Kidney epithelial cell (primary cell): ENCODE results near the gene CRYBA4. TPM values are rescaled to one million over a fixed set of nuclear protein-coding genes. Genes with fewer than 3 reads are reported as not detected.
"Not testable (repeated sequence)": the region's sequence is repeated elsewhere in the genome, so short reads cannot be mapped to it uniquely, and the experiment has no call there.

ENCODE experiments used
- DNase-seq: peaks from one replicate; pipeline ENCODE4 v3.0.0-alpha.2; 2010; ENCODE audit warnings: low read depth
- H3K27me3 ChIP-seq: 2 replicates; pipeline ENCODE4 v1.6.0; 2011; ENCODE audit warnings: low read length; ENCODE audit not compliant: control insufficient read depth, insufficient read depth
- H3K36me3 ChIP-seq: 2 replicates; pipeline ENCODE4 v1.5.1; 2011; ENCODE audit warnings: low read length; ENCODE audit not compliant: control insufficient read depth, insufficient read depth
- H3K4me3 ChIP-seq: 2 replicates; pipeline ENCODE4 v1.5.1; 2011; ENCODE audit warnings: low read depth, mild to moderate bottlenecking, control low read depth, low read length
- CTCF ChIP-seq: IDR thresholded peaks from 2 replicates; pipeline ENCODE4 v1.5.1; 2011; ENCODE audit warnings: mild to moderate bottlenecking, moderate library complexity, low read length, control low read depth, inconsistent platforms; ENCODE audit not compliant: insufficient read depth, poor library complexity, severe bottlenecking
- total RNA-seq: library from RNA; depleted of rRNA; stranded (reverse); fragments of >200 nt; gene quantifications from 2 replicates; pipeline ENCODE4 v1.2.3, GENCODE V29; 2015

Gene CRYBA4
- total RNA-seq, 1 donor from 2014 or later, result not detected

- no peak overlapping the region for H3K4me3 ChIP-seq
- H3K36me3 ChIP-seq, result no peaks in the 10 kb centered on the region
- no peak for TF ChIP-seq CTCF
- peaks cover 32% of the 10 kb centered on the region for H3K27me3 ChIP-seq
- no peak for DNase-seq
These were observed 11.4 kb upstream of the CRYBA4 start for GRCh38 chr22:26610072-26610958.

- H3K27me3 ChIP-seq, result peaks cover 33% of the 10 kb centered on the region
- H3K36me3 ChIP-seq, result no peaks in the 10 kb centered on the region
- no peak for DNase-seq
- no peak overlapping the region for H3K4me3 ChIP-seq
- TF ChIP-seq CTCF, result no peak
These were observed 10.8 kb upstream of the CRYBA4 start for GRCh38 chr22:26610996-26611395.

GRCh38 chr22:26612652-26613051, 9.1 kb upstream of the CRYBA4 start:
- DNase-seq, result no peak
- no peak overlapping the region for H3K4me3 ChIP-seq
- TF ChIP-seq CTCF, result no peak
- peaks cover 43% of the 10 kb centered on the region for H3K27me3 ChIP-seq
- H3K36me3 ChIP-seq, result no peaks in the 10 kb centered on the region

GRCh38 chr22:26613753-26614152, 8.0 kb upstream of the CRYBA4 start:
- H3K27me3 ChIP-seq, result peaks cover 43% of the 10 kb centered on the region
- not testable (repeated sequence) for DNase-seq, H3K4me3 ChIP-seq, H3K36me3 ChIP-seq

- Histone ChIP-seq H3K4me3 (no peak overlapping the region), H3K27me3 (peaks cover 41% of the 10 kb centered on the region), H3K36me3 (no peaks in the 10 kb centered on the region)
- TF ChIP-seq CTCF, result no peak
- no peak for DNase-seq
These were observed 7.4 kb upstream of the CRYBA4 start for GRCh38 chr22:26614322-26614721.

GRCh38 chr22:26615149-26615548, 6.6 kb upstream of the CRYBA4 start:
- Histone ChIP-seq H3K4me3 (no peak overlapping the region), H3K36me3 (no peaks in the 10 kb centered on the region), H3K27me3 (peaks cover 42% of the 10 kb centered on the region)
- no peak for DNase-seq
- no peak for TF ChIP-seq CTCF
